ENCODE data around the gene SPTA1. TPM values are rescaled to one million over a fixed set of nuclear protein-coding genes. Genes with fewer than 3 reads are reported as not detected.

SPTA1 gene
- total RNA-seq, 1 donor from 2014 or later, result 1.4 TPM

DNA sequence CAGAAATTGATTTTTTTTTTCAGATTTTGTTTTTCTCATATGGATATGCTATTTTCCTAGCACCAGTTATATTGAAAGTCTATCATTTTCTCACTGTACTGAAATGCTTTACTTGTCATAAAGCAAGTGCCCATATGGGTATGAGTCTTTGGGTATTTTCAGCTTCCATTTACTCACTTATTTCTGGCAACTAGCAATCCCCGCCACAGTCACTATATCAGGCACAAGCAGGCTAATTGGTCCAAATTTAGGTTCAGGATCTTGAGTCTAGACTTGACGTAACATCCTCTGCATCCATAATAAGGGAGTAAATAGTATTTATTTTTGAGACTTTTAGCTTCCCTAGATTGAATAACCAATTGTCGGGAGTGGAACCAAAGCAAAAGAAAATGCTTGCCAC lies 109.0 kb downstream of the SPTA1 start:
- Mint-ChIP-seq H3K27me3 (ENCODE audit: low read depth) (no peaks in the 10 kb centered on the region), H3K36me3 (no peaks in the 10 kb centered on the region), H3K9me3 (no peaks in the 10 kb centered on the region), H3K4me3 (no peak overlapping the region), H3K4me1 (peaks cover 2% of the 10 kb centered on the region), H3K27ac (no peak overlapping the region)
- TF ChIP-seq, protein P1, sequence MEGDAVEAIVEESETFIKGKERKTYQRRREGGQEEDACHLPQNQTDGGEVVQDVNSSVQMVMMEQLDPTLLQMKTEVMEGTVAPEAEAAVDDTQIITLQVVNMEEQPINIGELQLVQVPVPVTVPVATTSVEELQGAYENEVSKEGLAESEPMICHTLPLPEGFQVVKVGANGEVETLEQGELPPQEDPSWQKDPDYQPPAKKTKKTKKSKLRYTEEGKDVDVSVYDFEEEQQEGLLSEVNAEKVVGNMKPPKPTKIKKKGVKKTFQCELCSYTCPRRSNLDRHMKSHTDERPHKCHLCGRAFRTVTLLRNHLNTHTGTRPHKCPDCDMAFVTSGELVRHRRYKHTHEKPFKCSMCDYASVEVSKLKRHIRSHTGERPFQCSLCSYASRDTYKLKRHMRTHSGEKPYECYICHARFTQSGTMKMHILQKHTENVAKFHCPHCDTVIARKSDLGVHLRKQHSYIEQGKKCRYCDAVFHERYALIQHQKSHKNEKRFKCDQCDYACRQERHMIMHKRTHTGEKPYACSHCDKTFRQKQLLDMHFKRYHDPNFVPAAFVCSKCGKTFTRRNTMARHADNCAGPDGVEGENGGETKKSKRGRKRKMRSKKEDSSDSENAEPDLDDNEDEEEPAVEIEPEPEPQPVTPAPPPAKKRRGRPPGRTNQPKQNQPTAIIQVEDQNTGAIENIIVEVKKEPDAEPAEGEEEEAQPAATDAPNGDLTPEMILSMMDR (IDR thresholded peaks at IDR 0.05; ENCODE audit: unreplicated experiment), result no peak
- DNase-seq (ENCODE audit: low spot score in 2 of 2, unreplicated experiment in 2 of 2), result no peak

GRCh38 chr1:158572226-158572625 lies 114.3 kb downstream of the SPTA1 start:
- no peaks in the 10 kb centered on the region for H3K36me3 Mint-ChIP-seq
- no peak overlapping the region for H3K4me3 Mint-ChIP-seq
- no peak overlapping the region for H3K27ac Mint-ChIP-seq
- H3K4me1 Mint-ChIP-seq, result no peaks in the 10 kb centered on the region
- no peak for DNase-seq (ENCODE audit: low spot score in 2 of 2, unreplicated experiment in 2 of 2)
- TF ChIP-seq, protein P1 (IDR thresholded peaks at IDR 0.05; ENCODE audit: unreplicated experiment), result no peak
- peaks cover 9% of the 10 kb centered on the region for H3K9me3 Mint-ChIP-seq
- peaks cover 6% of the 10 kb centered on the region for H3K27me3 Mint-ChIP-seq (ENCODE audit: low read depth)

DNA sequence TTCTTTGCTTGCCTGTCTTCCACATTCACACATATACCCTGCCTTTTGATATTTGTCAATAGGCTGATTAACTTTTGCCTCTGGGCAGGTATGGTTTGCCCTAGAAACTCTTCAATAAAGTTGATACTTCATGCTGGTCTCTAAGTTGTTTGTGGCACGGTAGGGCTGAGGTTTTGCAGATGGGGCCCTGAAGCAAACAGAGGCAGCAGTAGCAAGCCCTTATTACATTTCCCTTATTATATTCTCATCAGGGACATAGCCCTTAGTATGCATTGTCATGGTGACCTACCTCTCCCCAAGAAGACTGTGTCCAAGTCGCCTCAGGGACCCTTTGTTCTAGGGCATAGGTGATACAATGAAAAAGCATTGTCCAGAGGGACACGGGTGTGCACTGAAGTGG lies 116.0 kb downstream of the SPTA1 start, which contains the start of gene OR6P1:
OR6P1 (minus strand) TSS at position 101 of the 400 bp plus-strand sequence. CDS start 6,976 bp downstream, outside the sequence.
- peaks cover 9% of the 10 kb centered on the region for H3K9me3 Mint-ChIP-seq
- H3K27ac Mint-ChIP-seq, result no peak within 1 kb of the TSS
- H3K4me3 Mint-ChIP-seq, result no peak within 1 kb of the TSS
- H3K27me3 Mint-ChIP-seq (ENCODE audit: low read depth), result peaks cover 6% of the 10 kb centered on the region
- DNase-seq (ENCODE audit: low spot score in 2 of 2, unreplicated experiment in 2 of 2), result no peak
- H3K4me1 Mint-ChIP-seq, result no peaks in the 10 kb centered on the region
- TF ChIP-seq, protein P1 (IDR thresholded peaks at IDR 0.05; ENCODE audit: unreplicated experiment), result no peak
- H3K36me3 Mint-ChIP-seq, result no peaks in the 10 kb centered on the region

- DNase-seq (ENCODE audit: low spot score in 2 of 2, unreplicated experiment in 2 of 2), result no peak
- Mint-ChIP-seq H3K4me1 (peaks cover 3% of the 10 kb centered on the region), H3K4me3 (no peak overlapping the region), H3K36me3 (no peaks in the 10 kb centered on the region), H3K27ac (no peak overlapping the region), H3K27me3 (ENCODE audit: low read depth) (peaks cover 2% of the 10 kb centered on the region), H3K9me3 (peaks cover 11% of the 10 kb centered on the region)
- TF ChIP-seq, protein P1 (IDR thresholded peaks at IDR 0.05; ENCODE audit: unreplicated experiment), result no peak
Measured at GRCh38 chr1:158564608-158565007, 121.9 kb downstream of the SPTA1 start.

DNA sequence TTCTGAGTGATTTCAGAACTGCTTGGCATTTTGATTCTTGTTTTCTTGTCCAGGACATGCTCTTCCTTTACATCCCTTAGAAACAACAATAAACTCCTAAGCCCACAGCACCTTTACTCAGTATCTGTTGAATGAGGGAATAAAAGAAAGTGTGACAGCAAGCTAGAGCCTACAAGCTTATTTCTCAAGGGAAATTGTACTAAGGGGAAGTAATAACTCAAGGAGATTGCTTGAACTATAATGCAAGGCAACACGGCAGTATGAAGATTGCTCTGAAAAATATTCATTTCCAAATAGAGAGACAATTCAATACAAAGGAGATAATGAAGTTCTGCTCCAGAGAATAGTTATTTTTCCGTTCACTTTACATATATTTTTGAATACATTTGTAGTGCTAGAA lies 122.7 kb downstream of the SPTA1 start:
- peaks cover 11% of the 10 kb centered on the region for H3K9me3 Mint-ChIP-seq
- peak overlapping the region; percentile 13 for H3K27ac Mint-ChIP-seq
- H3K27me3 Mint-ChIP-seq (ENCODE audit: low read depth), result peaks cover 2% of the 10 kb centered on the region
- no peak for DNase-seq (ENCODE audit: low spot score in 2 of 2, unreplicated experiment in 2 of 2)
- TF ChIP-seq, protein P1 (IDR thresholded peaks at IDR 0.05; ENCODE audit: unreplicated experiment), result no peak
- peaks cover 3% of the 10 kb centered on the region for H3K4me1 Mint-ChIP-seq
- no peak overlapping the region for H3K4me3 Mint-ChIP-seq
- no peaks in the 10 kb centered on the region for H3K36me3 Mint-ChIP-seq

Other genes with a start within 250 kb of the SPTA1 start
- gene OR10K1, start 224.9 kb downstream of the SPTA1 start, total RNA-seq, result not detected in 3 replicates
- not detected in 3 replicates for gene OR10R2, start 214.5 kb downstream of the SPTA1 start, total RNA-seq
- gene OR6Y1, start 132.3 kb downstream of the SPTA1 start, total RNA-seq, result not detected in 3 replicates
- not detected in 3 replicates for gene OR6P1, start 116.1 kb downstream of the SPTA1 start, total RNA-seq
- gene OR10X1, start 106.8 kb downstream of the SPTA1 start, total RNA-seq, result not detected in 3 replicates
- not detected in 3 replicates for gene OR10Z1, start 81.4 kb downstream of the SPTA1 start, total RNA-seq
- gene OR6K2, start 13.9 kb upstream of the SPTA1 start, total RNA-seq, result not detected in 3 replicates
- not detected in 3 replicates for gene OR6K3, start 34.0 kb upstream of the SPTA1 start, total RNA-seq
- gene OR6K6, start 68.0 kb upstream of the SPTA1 start, total RNA-seq, result not detected in 3 replicates
- gene OR6N1, start 85.5 kb upstream of the SPTA1 start, total RNA-seq, result not detected in 3 replicates
- gene OR6N2, start 94.5 kb upstream of the SPTA1 start, total RNA-seq, result not detected in 3 replicates
- not detected in 3 replicates for gene MNDA, start 144.6 kb upstream of the SPTA1 start, total RNA-seq
- 0.13 TPM in 1 of 3 replicates, not detected in the others for gene PYHIN1, start 244.8 kb upstream of the SPTA1 start, total RNA-seq